Panc1 (cell line): Measurements from ENCODE around the gene GRK3. TPM values are rescaled to one million over a fixed set of nuclear protein-coding genes. Genes with fewer than 3 reads are reported as not detected.

Experiments used
- ATAC-seq: fragments of 200-7000 bp; cut with Tn5 transposase; 2 replicates; pipeline ENCODE4 v1.9.1; 2020; ENCODE audit warnings: mild to moderate bottlenecking, moderate library complexity
- BruUV-seq: library from RNA; stranded (reverse); fragments of 400-500 nt; replicated peaks from 2 replicates; lab custom pipeline; 2021; lab: Mats Ljungman, UMichigan
- CTCF ChIA-PET: fragments of 300-600 bp; sonication (Branson Sonifier 250); formaldehyde crosslinking; loops from one replicate; lab custom pipeline; 2022; ENCODE audit warnings: antibody characterized with exemption; lab: Charles Lee
- POLR2A ChIA-PET: fragments of 300-600 bp; sonication (Branson Sonifier 250); formaldehyde crosslinking; loops from one replicate; lab custom pipeline; 2022; ENCODE audit warnings: antibody characterized with exemption; lab: Charles Lee
- DNase-seq: peaks from one replicate; pipeline ENCODE4 v3.0.0-alpha.2; 2010; ENCODE audit warnings: low read depth, low spot score
- H3K27ac ChIP-seq: 2 replicates; pipeline ENCODE4 v1.5.1; 2011; ENCODE audit warnings: mild to moderate bottlenecking, low read length, inconsistent platforms
- H3K27me3 ChIP-seq: fragments of 200-500 bp; sonication (Bioruptor generic); 2 replicates; pipeline ENCODE4 v1.6.0; 2014; ENCODE audit warnings: low read length, inconsistent platforms; ENCODE audit not compliant: control insufficient read depth, insufficient read depth
- H3K36me3 ChIP-seq: fragments of 200-500 bp; sonication (Bioruptor generic); 2 replicates; pipeline ENCODE4 v1.5.1; 2014; ENCODE audit warnings: inconsistent platforms, mild to moderate bottlenecking, low read length, moderate library complexity; ENCODE audit not compliant: control insufficient read depth, insufficient read depth
- H3K4me1 ChIP-seq: 2 replicates; pipeline ENCODE4 v1.5.1; 2011; ENCODE audit warnings: inconsistent platforms, mild to moderate bottlenecking, low read length, moderate library complexity; ENCODE audit not compliant: control insufficient read depth, insufficient read depth
- H3K4me3 ChIP-seq, 2 experiments: 2 replicates each; pipeline ENCODE4 v1.5.1; 2011 to 2012; ENCODE audit warnings: low read depth in 2 of 2, low read length in 2 of 2, mild to moderate bottlenecking in 2 of 2, inconsistent platforms in 1 of 2, moderate library complexity in 1 of 2
- H3K9me3 ChIP-seq: fragments of 200-500 bp; sonication (Bioruptor generic); 2 replicates; pipeline ENCODE4 v1.5.1; 2014; ENCODE audit warnings: low read depth, mild to moderate bottlenecking, inconsistent platforms, low read length, moderate library complexity; ENCODE audit not compliant: control insufficient read depth, insufficient read depth
- CTCF ChIP-seq: fragments of 450-650 bp; IDR thresholded peaks from 2 replicates; pipeline ENCODE4 v1.5.1; 2017; ENCODE audit warnings: mild to moderate bottlenecking
- POLR2AphosphoS5 ChIP-seq: IDR thresholded peaks from 2 replicates; pipeline ENCODE4 v1.6.1; 2012; ENCODE audit warnings: mild to moderate bottlenecking, low read depth, low read length, moderate library complexity
- REST ChIP-seq, 2 experiments: IDR thresholded peaks; 2 replicates each; pipeline ENCODE4 v1.6.1; 2011 to 2012; ENCODE audit warnings: low read depth in 2 of 2, control low read depth in 1 of 2, low read length in 1 of 2, mild to moderate bottlenecking in 1 of 2, moderate library complexity in 1 of 2; ENCODE audit not compliant: insufficient read depth in 1 of 2
- SIN3A ChIP-seq: IDR thresholded peaks from 2 replicates; pipeline ENCODE4 v1.6.1; 2012; ENCODE audit warnings: low read depth, mild to moderate bottlenecking, low read length, moderate library complexity, borderline replicate concordance; ENCODE audit not compliant: insufficient read depth
- TCF7L2 ChIP-seq: IDR thresholded peaks from 2 replicates; pipeline ENCODE4 v1.6.1; 2011; ENCODE audit warnings: mild to moderate bottlenecking, low read depth, low read length, inconsistent platforms
- in situ Hi-C: cut with HindIII; loops from 2 replicates; pipeline ENCODE4 v1.10.0; 2016; ENCODE audit warnings: low sequenced_read_pairs, low pct_unique_long_range_greater_than_20kb
- intact Hi-C: fragments of 100-400 bp; cut with micrococcal nuclease; formaldehyde crosslinking; loops from one replicate; pipeline ENCODE4 v1.10.0; 2022; ENCODE audit not compliant: unreplicated experiment
- total RNA-seq: library from RNA; stranded (reverse); gene quantifications from one replicate; pipeline ENCODE4 v1.2.1, GENCODE V29; 2021; ENCODE audit not compliant: unreplicated experiment

The GRK3 gene
- total RNA-seq, 1 experiment from 2014 or later = 12.0 TPM

- ATAC-seq = no peak
- intact Hi-C loops = no loop called here
- TF ChIP-seq REST (IDR thresholded peaks at IDR 0.05; ENCODE audit: insufficient read depth in 1 of 2, low read depth in 2 of 2, low read length in 1 of 2) (no peak), POLR2AphosphoS5 (no peak), TCF7L2 (no peak), CTCF (no peak), SIN3A (no peak)
- BruUV-seq = no TSS peak
- Histone ChIP-seq H3K36me3 (no peaks in the 10 kb centered on the region), H3K27me3 (no peaks in the 10 kb centered on the region; the same call in 1 of the 2 replicates), H3K4me3 (no peak overlapping the region), H3K9me3 (no peaks in the 10 kb centered on the region), H3K27ac (no peak overlapping the region), H3K4me1 (no peaks in the 10 kb centered on the region)
- in situ Hi-C loops = no loop called here
- ChIA-PET CTCF (no interaction called here), POLR2A (no interaction called here)
- no peak for DNase-seq
Measured at GRCh38 chr22:25748704-25749103, 184.2 kb downstream of the GRK3 start.

GRCh38 chr22:25749420-25750169 is 185.1 kb downstream of the GRK3 start:
- Histone ChIP-seq H3K27me3 (no peaks in the 10 kb centered on the region; the same call in 1 of the 2 replicates), H3K36me3 (no peaks in the 10 kb centered on the region), H3K4me1 (no peaks in the 10 kb centered on the region), H3K4me3 (no peak overlapping the region), H3K27ac (no peak overlapping the region), H3K9me3 (no peaks in the 10 kb centered on the region)
- TF ChIP-seq TCF7L2 (no peak), SIN3A (no peak), POLR2AphosphoS5 (no peak), CTCF (no peak), REST (IDR thresholded peaks at IDR 0.05; ENCODE audit: insufficient read depth in 1 of 2, low read depth in 2 of 2, low read length in 1 of 2) (no peak)
- DNase-seq (no peak), ATAC-seq (no peak)
- in situ Hi-C loops (no loop called here), intact Hi-C loops (no loop called here)
- no TSS peak for BruUV-seq
- ChIA-PET POLR2A (no interaction called here), CTCF (no interaction called here)
